ENCODE results near the gene RTKN. TPM values are rescaled to one million over a fixed set of nuclear protein-coding genes. Genes with fewer than 3 reads are reported as not detected.
"Not testable (repeated sequence)": the region's sequence is repeated elsewhere in the genome, so short reads cannot be mapped to it uniquely, and the experiment has no call there.

The RTKN gene
- total and polyA plus RNA-seq, 4 donors, result 27.8 to 98.0 (median 73.0) TPM

DNA sequence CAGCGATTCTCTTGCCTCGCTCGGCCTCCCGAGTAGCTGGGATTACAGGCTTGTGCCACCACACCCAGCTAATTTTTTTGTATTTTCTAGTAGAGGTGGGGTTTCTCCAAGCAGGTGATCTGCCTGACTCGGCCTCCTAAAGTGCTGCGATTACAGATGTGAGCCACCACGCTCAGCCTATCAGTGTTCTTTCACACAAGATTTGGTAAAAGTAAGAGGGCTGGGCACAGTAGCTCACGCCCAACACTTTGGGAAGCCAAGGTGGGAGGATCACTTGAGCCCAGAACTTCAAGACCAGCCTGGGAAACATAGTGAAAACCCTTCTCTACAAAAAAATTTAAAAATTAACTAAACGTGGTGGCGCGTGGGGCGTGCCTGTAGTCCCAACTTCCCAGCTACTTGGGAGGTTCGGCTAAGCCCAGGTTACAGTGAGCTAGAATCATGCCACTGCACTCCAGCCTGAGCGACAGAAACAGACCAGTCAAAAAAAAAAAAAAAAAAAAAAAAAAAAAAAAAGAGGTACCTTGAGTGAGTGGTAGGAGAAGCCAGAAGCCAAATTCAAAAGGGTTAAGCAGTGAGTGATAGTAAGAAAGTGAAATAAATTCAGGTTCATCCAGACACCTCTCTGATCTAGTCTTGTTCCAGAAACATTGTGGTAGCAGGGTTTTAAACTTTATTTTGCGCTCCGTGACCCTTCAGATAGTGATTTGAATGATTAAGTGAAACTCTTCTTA is 29.8 kb upstream of the RTKN start:
- Histone ChIP-seq H3K4me1 (ENCODE audit: control insufficient read depth in 4 of 4, insufficient read depth in 4 of 4, low read length in 3 of 4) (peaks cover 8 to 19% (median 16%) of the 10 kb centered on the region in 4 donors), H3K9ac (ENCODE audit: low read depth in 1 of 2, low read length in 2 of 2) (peak overlapping the region; percentile 86 to 91), H3K27ac (ENCODE audit: low read depth in 1 of 2, low read length in 2 of 2) (peak overlapping the region; percentile 88 to 96), H3K27me3 (ENCODE audit: control insufficient read depth in 4 of 4, insufficient read depth in 4 of 4, low read length in 3 of 4) (no peaks in the 10 kb centered on the region), H3K4me3 (ENCODE audit: low read depth in 1 of 3, low read length in 3 of 3) (peak overlapping the region; percentile 65 to 97 (median 87)), H3K9me3 (ENCODE audit: control insufficient read depth in 4 of 4, low read length in 3 of 4) (no peaks in the 10 kb centered on the region), H3K36me3 (ENCODE audit: control insufficient read depth in 4 of 4, insufficient read depth in 3 of 4, low read depth in 1 of 4, low read length in 3 of 4) (peaks cover 2 to 13% (median 12%) of the 10 kb centered on the region in 4 donors)
- 32% methylated on average over 16 of the region's 16 CpGs for WGBS
- no peak for DNase-seq (ENCODE audit: low spot score)
- TF ChIP-seq GABPA (IDR thresholded peaks at IDR 0.05 in 1 of 2, conservative IDR thresholded peaks at IDR 0.05 in 1 of 2) (no peak), TAF1 (conservative IDR thresholded peaks at IDR 0.05) (no peak), JUND (IDR thresholded peaks at IDR 0.05) (no peak), CTCF (IDR thresholded peaks at IDR 0.05; ENCODE audit: low read depth, low read length, missing input control) (no peak), YY1 (IDR thresholded peaks at IDR 0.05) (no peak), EGR1 (IDR thresholded peaks at IDR 0.05; ENCODE audit: low read depth in 2 of 2) (no peak), HNF4A (conservative IDR thresholded peaks at IDR 0.05) (no peak), SP1 (IDR thresholded peaks at IDR 0.05) (no peak), NR2F2 (IDR thresholded peaks at IDR 0.05) (no peak)

DNA sequence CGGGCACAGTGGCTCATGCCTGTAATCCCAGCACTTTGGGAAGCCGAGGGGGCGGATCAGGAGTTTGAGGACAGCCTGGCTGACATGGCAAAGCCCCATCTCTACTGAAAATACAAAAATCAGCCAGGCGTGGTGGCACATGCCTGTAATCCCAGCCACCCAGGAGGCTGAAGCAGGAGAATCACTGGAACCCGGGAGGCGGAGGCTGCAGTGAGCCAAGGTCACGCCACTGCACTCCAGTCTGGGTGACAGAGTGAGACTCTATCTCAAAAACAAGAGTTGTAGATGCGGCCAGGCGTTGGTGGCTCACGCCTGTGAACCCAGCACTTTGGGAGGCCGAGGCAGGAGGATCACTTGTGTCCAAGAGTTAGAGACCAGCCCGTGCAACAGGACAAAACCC is 29.0 kb upstream of the RTKN start:
- H3K27me3 ChIP-seq (ENCODE audit: control insufficient read depth in 4 of 4, insufficient read depth in 4 of 4, low read length in 3 of 4); H3K4me3 ChIP-seq (ENCODE audit: low read depth in 1 of 3, low read length in 3 of 3); H3K9me3 ChIP-seq (ENCODE audit: control insufficient read depth in 4 of 4, low read length in 3 of 4); H3K27ac ChIP-seq (ENCODE audit: low read depth in 1 of 2, low read length in 2 of 2); DNase-seq (ENCODE audit: low spot score); H3K9ac ChIP-seq (ENCODE audit: low read depth in 1 of 2, low read length in 2 of 2): not testable (repeated sequence)
- WGBS, result 97% methylated on average over 12 of the region's 12 CpGs
- peaks cover 8 to 23% (median 19%) of the 10 kb centered on the region in 4 donors for H3K4me1 ChIP-seq (ENCODE audit: control insufficient read depth in 4 of 4, insufficient read depth in 4 of 4, low read length in 3 of 4)
- peaks cover 2 to 13% (median 12%) of the 10 kb centered on the region in 4 donors for H3K36me3 ChIP-seq (ENCODE audit: control insufficient read depth in 4 of 4, insufficient read depth in 3 of 4, low read depth in 1 of 4, low read length in 3 of 4)

DNA sequence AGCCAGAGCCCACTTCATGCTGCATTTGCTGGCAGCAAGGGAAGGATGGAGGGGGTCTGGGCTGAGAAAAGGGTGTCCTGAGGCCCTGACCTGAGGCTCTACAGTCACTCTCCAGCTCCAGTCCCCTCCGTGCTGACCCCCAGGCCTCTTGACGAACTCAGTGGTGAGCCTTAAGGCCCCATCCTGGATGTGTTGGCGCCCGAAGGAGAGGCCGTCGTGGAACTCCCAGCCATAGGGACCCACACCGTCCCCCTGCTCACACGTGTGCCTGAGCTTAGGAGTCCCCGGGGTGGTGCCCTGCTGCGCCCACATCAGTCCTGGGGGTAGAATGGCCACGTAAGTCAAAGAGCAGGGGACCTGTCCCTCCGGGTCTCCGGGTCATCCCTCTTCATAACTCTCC is 22.7 kb upstream of the RTKN start:
- peak overlapping the region; percentile 85 to 94 (median 91) for H3K4me3 ChIP-seq (ENCODE audit: low read depth in 1 of 3, low read length in 3 of 3)
- H3K27ac ChIP-seq (ENCODE audit: low read depth in 1 of 2, low read length in 2 of 2), result peak overlapping the region; percentile 15 to 82
- 6% methylated on average over 13 of the region's 13 CpGs for WGBS
- H3K4me1 ChIP-seq (ENCODE audit: control insufficient read depth in 4 of 4, insufficient read depth in 4 of 4, low read length in 3 of 4), result peaks cover 3 to 16% (median 13%) of the 10 kb centered on the region in 4 donors
- no peaks in the 10 kb centered on the region for H3K9me3 ChIP-seq (ENCODE audit: control insufficient read depth in 4 of 4, low read length in 3 of 4)
- no peak for TF ChIP-seq EGR1 (IDR thresholded peaks at IDR 0.05; ENCODE audit: low read depth in 2 of 2)
- TF ChIP-seq NR2F2 (IDR thresholded peaks at IDR 0.05), result no peak
- TF ChIP-seq ZBTB33 (IDR thresholded peaks at IDR 0.05), result no peak
- TF ChIP-seq RAD21 (IDR thresholded peaks at IDR 0.05), result no peak
- TF ChIP-seq FOXA1 (IDR thresholded peaks at IDR 0.05), result no peak
- no peak for TF ChIP-seq HNF4A (conservative IDR thresholded peaks at IDR 0.05)
- peaks cover 3 to 19% (median 9%) of the 10 kb centered on the region in 4 donors for H3K36me3 ChIP-seq (ENCODE audit: control insufficient read depth in 4 of 4, insufficient read depth in 3 of 4, low read depth in 1 of 4, low read length in 3 of 4)
- H3K27me3 ChIP-seq (ENCODE audit: control insufficient read depth in 4 of 4, insufficient read depth in 4 of 4, low read length in 3 of 4), result no peaks in the 10 kb centered on the region
- no peak for DNase-seq (ENCODE audit: low spot score)
- peak overlapping the region; percentile 17 to 42 for H3K9ac ChIP-seq (ENCODE audit: low read depth in 1 of 2, low read length in 2 of 2)

All from liver (tissue), 9 donors.